ENCODE measurements around the gene CDADC1. TPM values are rescaled to one million over a fixed set of nuclear protein-coding genes. Genes with fewer than 3 reads are reported as not detected.

CDADC1 gene
- total RNA-seq, 1 experiment from 2014 or later, result 7.6 TPM

- H3K9me3 ChIP-seq (ENCODE audit: control insufficient read depth in 1 of 2, insufficient read depth in 1 of 2, low read depth in 1 of 2, low read length in 2 of 2), result no peaks in the 10 kb centered on the region
- H4K20me1 ChIP-seq (ENCODE audit: insufficient read depth), result no peaks in the 10 kb centered on the region
- CTCF ChIA-PET, result no interaction called here
- no peak overlapping the region for H3K4me2 ChIP-seq (ENCODE audit: low read length)
- intact Hi-C loops (cut with micrococcal nuclease), result no loop called here
- ATAC-seq (no peak), DNase-seq (ENCODE audit: low read depth, low spot score) (no peak)
- BruUV-seq (replicated peaks), result no TSS peak
- H3K36me3 ChIP-seq (ENCODE audit: control insufficient read depth in 1 of 2, insufficient read depth in 2 of 2, low read length in 2 of 2), result no peaks in the 10 kb centered on the region
- no peak overlapping the region for H3K9ac ChIP-seq (ENCODE audit: low read length)
- no peaks in the 10 kb centered on the region for H3K27me3 ChIP-seq (ENCODE audit: insufficient read depth, low read length)
- H3K4me3 ChIP-seq (replicated peaks in 1 of 2; ENCODE audit: low read depth in 1 of 2, low read length in 2 of 2), result no peak overlapping the region
- TF ChIP-seq EZH2 (IDR thresholded peaks at IDR 0.05) (no peak), SP1 (IDR thresholded peaks at IDR 0.05; ENCODE audit: low read depth) (no peak), ATF3 (IDR thresholded peaks at IDR 0.05) (no peak), CEBPB (IDR thresholded peaks at IDR 0.05; ENCODE audit: low read depth) (no peak), SRF (IDR thresholded peaks at IDR 0.05; ENCODE audit: low read depth) (no peak), POLR2AphosphoS5 (IDR thresholded peaks at IDR 0.05; ENCODE audit: low read depth, low read length) (no peak), TCF7L2 (IDR thresholded peaks at IDR 0.05; ENCODE audit: borderline replicate concordance, extremely low read depth, insufficient read depth, insufficient read length) (no peak)
- POLR2A ChIA-PET, result no interaction called here
- H3K79me2 ChIP-seq (ENCODE audit: insufficient read depth, low read length), result no peaks in the 10 kb centered on the region
- peaks cover 7 to 20% of the 10 kb centered on the region in 2 experiments for H3K4me1 ChIP-seq (ENCODE audit: control insufficient read depth in 1 of 2, insufficient read depth in 2 of 2, low read length in 2 of 2)
- no peaks in the 10 kb centered on the region for H3K9me2 ChIP-seq (ENCODE audit: insufficient read depth)
- no peak overlapping the region for H2AFZ ChIP-seq (ENCODE audit: low read depth, low read length, poor library complexity, severe bottlenecking)
- RAD21 ChIA-PET (ENCODE audit: low non-redundant PET in 1 of 2, low total read pairs in 2 of 2, uncharacterized antibody in 2 of 2, unreplicated experiment in 2 of 2), result no interaction called here
- H3K27ac ChIP-seq (ENCODE audit: low read depth, low read length), result no peak overlapping the region
Measured at GRCh38 chr13:49305792-49306425, 58.2 kb downstream of the CDADC1 start.

- H3K4me3 ChIP-seq (replicated peaks in 1 of 2; ENCODE audit: low read depth in 1 of 2, low read length in 2 of 2), result no peak overlapping the region
- TF ChIP-seq EZH2phosphoT487 (IDR thresholded peaks at IDR 0.05; ENCODE audit: borderline replicate concordance) (no peak), TCF7L2 (IDR thresholded peaks at IDR 0.05; ENCODE audit: borderline replicate concordance, extremely low read depth, insufficient read depth, insufficient read length) (no peak), FOSL1 (IDR thresholded peaks at IDR 0.05; ENCODE audit: low read depth) (no peak), JUND (IDR thresholded peaks at IDR 0.05) (no peak), POLR2A (IDR thresholded peaks at IDR 0.05; ENCODE audit: borderline replicate concordance, extremely low read depth, insufficient read depth, insufficient read length) (no peak), CEBPB (IDR thresholded peaks at IDR 0.05; ENCODE audit: low read depth) (no peak), YY1 (IDR thresholded peaks at IDR 0.05; ENCODE audit: extremely low read depth, insufficient replicate concordance, low read depth, low read length) (no peak)
- TF ChIP-seq, protein P1, sequence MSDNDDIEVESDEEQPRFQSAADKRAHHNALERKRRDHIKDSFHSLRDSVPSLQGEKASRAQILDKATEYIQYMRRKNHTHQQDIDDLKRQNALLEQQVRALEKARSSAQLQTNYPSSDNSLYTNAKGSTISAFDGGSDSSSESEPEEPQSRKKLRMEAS (IDR thresholded peaks at IDR 0.05), result no peak
- TF ChIP-seq, protein P2, sequence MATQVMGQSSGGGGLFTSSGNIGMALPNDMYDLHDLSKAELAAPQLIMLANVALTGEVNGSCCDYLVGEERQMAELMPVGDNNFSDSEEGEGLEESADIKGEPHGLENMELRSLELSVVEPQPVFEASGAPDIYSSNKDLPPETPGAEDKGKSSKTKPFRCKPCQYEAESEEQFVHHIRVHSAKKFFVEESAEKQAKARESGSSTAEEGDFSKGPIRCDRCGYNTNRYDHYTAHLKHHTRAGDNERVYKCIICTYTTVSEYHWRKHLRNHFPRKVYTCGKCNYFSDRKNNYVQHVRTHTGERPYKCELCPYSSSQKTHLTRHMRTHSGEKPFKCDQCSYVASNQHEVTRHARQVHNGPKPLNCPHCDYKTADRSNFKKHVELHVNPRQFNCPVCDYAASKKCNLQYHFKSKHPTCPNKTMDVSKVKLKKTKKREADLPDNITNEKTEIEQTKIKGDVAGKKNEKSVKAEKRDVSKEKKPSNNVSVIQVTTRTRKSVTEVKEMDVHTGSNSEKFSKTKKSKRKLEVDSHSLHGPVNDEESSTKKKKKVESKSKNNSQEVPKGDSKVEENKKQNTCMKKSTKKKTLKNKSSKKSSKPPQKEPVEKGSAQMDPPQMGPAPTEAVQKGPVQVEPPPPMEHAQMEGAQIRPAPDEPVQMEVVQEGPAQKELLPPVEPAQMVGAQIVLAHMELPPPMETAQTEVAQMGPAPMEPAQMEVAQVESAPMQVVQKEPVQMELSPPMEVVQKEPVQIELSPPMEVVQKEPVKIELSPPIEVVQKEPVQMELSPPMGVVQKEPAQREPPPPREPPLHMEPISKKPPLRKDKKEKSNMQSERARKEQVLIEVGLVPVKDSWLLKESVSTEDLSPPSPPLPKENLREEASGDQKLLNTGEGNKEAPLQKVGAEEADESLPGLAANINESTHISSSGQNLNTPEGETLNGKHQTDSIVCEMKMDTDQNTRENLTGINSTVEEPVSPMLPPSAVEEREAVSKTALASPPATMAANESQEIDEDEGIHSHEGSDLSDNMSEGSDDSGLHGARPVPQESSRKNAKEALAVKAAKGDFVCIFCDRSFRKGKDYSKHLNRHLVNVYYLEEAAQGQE (IDR thresholded peaks at IDR 0.05; ENCODE audit: low read depth), result no peak
- TF ChIP-seq, protein P3, sequence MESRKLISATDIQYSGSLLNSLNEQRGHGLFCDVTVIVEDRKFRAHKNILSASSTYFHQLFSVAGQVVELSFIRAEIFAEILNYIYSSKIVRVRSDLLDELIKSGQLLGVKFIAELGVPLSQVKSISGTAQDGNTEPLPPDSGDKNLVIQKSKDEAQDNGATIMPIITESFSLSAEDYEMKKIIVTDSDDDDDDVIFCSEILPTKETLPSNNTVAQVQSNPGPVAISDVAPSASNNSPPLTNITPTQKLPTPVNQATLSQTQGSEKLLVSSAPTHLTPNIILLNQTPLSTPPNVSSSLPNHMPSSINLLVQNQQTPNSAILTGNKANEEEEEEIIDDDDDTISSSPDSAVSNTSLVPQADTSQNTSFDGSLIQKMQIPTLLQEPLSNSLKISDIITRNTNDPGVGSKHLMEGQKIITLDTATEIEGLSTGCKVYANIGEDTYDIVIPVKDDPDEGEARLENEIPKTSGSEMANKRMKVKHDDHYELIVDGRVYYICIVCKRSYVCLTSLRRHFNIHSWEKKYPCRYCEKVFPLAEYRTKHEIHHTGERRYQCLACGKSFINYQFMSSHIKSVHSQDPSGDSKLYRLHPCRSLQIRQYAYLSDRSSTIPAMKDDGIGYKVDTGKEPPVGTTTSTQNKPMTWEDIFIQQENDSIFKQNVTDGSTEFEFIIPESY (IDR thresholded peaks at IDR 0.05; ENCODE audit: extremely low read depth, insufficient replicate concordance, low read length), result no peak
Measured at GRCh38 chr13:49307365-49307764, 59.6 kb downstream of the CDADC1 start.

More at GRCh38 chr13:49307365-49307764, 59.6 kb downstream of the CDADC1 start:
- Histone ChIP-seq H3K36me3 (ENCODE audit: control insufficient read depth in 1 of 2, insufficient read depth in 2 of 2, low read length in 2 of 2) (no peaks in the 10 kb centered on the region), H3K9ac (ENCODE audit: low read length) (no peak overlapping the region), H4K20me1 (ENCODE audit: insufficient read depth) (no peaks in the 10 kb centered on the region), H3K4me1 (ENCODE audit: control insufficient read depth in 1 of 2, insufficient read depth in 2 of 2, low read length in 2 of 2) (peaks cover 7 to 14% of the 10 kb centered on the region in 2 experiments), H3K9me2 (ENCODE audit: insufficient read depth) (no peaks in the 10 kb centered on the region), H2AFZ (ENCODE audit: low read depth, low read length, poor library complexity, severe bottlenecking) (no peak overlapping the region), H3K27me3 (ENCODE audit: insufficient read depth, low read length) (no peaks in the 10 kb centered on the region), H3K79me2 (ENCODE audit: insufficient read depth, low read length) (no peaks in the 10 kb centered on the region), H3K27ac (ENCODE audit: low read depth, low read length) (no peak overlapping the region), H3K4me2 (ENCODE audit: low read length) (no peak overlapping the region), H3K9me3 (ENCODE audit: control insufficient read depth in 1 of 2, insufficient read depth in 1 of 2, low read depth in 1 of 2, low read length in 2 of 2) (no peaks in the 10 kb centered on the region)
- POLR2A ChIA-PET, result no interaction called here
- BruUV-seq (replicated peaks), result no TSS peak
- CTCF ChIA-PET, result no interaction called here
- ATAC-seq (no peak), DNase-seq (ENCODE audit: low read depth, low spot score) (no peak)
- intact Hi-C loops (cut with micrococcal nuclease), result no loop called here
- RAD21 ChIA-PET (ENCODE audit: low non-redundant PET in 1 of 2, low total read pairs in 2 of 2, uncharacterized antibody in 2 of 2, unreplicated experiment in 2 of 2), result no interaction called here
